DMS53 treated with DMSO at 0.1 percent for 48 hours (cell line): Measurements from ENCODE around the gene DPP7.
"Not testable (repeated sequence)": the region's sequence is repeated elsewhere in the genome, so short reads cannot be mapped to it uniquely, and the experiment has no call there.

Experiments
- DNase-seq: peaks from one replicate; lab custom pipeline; 2025; ENCODE audit not compliant: unreplicated experiment; lab: John Stamatoyannopoulos, UW

DPP7 gene

GRCh38 chr9:137130176-137130755 lies 15.7 kb upstream of the DPP7 start:
- DNase-seq: no peak

GRCh38 chr9:137129456-137130175 lies 15.1 kb upstream of the DPP7 start:
- DNase-seq: peak; percentile 87

- no peak for DNase-seq
Measured at GRCh38 chr9:137128862-137129455, 14.4 kb upstream of the DPP7 start.

GRCh38 chr9:137128158-137128861 lies 13.8 kb upstream of the DPP7 start:
- no peak for DNase-seq

DNA sequence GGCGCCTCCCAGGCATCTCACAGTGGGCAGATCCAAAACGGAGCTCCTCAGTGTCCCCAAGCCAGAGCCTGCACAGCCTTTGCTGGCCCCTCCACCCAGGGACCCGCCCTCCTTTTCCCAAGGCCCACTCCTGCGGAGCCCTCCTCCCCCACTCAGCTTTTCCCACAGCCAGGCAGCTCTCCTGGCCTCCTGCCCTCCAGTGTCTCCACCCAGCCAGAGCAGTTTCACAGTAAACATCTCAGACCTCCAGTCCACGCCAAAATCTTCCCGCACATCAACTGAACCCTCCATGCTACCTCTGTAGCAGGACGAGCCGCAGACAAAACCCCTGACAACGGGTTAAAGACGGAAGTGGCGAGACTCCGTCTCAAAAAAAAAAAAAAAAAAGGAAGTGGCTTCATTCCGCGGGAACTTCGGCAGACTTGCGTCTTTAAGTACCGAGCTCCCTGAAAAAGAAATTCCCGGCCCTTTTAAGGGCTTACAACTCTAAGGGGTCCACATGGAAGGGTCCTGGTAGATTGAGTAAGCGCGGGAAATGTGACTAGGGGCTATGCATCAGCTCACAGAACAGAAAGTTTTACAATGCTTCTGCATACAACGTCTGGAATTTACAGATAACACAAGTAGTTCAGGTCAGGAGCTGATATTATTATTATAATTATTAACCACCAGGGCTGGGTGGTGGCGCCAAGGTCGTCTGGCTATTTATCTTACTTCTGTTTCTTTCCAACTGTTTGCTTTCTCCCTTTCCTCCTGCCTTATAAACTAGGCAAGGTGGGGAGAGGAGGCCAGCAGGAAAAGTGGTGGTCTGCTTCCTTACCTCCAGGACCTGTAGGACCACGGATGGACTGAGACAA lies 13.0 kb upstream of the DPP7 start:
- DNase-seq: no peak

- no peak for DNase-seq
Measured at GRCh38 chr9:137126786-137127185, 12.3 kb upstream of the DPP7 start.

DNA sequence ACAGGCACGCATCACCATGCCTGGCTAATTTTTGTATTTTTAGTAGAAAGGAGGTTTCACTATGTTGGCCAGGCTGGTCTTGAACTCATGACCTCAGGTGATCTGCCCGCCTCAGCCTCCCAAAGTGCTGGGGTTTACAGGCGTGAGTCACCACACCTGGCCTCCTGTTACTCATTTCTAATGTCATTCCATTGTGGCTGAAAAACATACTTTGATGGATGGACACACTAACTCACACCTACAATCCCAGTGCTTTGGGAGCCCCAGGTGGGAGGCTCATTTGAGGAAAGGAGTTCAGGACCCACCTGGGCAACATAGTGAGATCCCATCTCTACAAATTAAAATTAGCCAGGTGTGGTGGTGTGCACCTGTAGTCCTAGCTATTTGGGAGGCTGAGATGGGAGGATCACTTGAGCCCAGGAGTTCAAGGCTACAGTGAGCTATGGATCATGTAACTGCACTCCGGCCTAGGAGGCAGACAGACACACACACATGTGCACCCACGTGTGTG lies 9.5 kb upstream of the DPP7 start:
- DNase-seq: not testable (repeated sequence)

DNA sequence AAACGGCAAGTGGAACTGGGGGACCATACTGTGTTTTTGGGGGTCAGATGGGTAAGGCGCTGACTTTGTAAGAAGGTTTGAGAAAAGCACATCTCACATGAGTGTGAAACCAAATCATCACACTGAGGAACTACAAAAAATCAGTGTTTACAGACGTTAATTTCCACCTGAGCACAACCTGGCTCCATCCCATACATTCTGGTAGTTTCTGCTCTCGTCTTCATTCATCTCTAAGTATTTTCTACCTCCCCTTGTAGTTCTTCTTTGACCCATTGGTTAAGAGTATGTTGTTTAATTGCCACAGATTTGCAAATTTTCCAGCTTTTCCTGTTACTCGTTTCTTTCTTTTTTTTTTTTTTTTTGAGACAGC lies 8.9 kb upstream of the DPP7 start:
- no peak for DNase-seq

DNA sequence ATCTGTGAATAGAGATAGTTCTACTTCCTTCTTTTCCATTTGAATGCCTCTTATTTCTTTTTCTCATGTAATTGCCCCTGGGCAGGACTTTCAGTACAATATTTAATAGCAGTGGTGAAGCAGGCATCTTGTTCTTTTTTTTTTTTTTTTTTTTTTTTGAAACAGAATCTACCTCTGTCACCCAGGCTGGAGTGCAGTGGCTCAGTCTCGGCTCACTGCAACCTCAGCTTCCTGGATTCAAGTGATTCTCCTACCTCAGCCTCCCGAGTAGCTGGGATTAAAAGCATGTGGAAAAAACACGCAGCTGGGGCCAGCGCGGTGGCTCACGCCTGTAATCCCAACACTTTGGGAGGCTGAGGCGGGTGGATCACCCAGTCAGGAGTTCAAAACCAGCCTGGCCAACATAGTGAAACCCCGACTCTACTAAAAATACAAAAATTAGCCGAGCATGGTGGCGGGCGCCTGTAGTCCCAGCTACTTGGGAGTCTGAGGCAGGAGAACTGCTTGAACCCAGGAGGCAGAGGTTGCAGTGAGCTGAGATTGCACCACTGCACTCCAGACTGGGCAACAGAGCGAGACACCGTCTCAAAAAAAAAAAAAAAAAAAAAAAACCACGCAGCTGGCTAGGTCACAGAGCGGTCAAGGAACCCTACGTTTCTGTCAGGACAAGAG lies 8.4 kb upstream of the DPP7 start:
- not testable (repeated sequence) for DNase-seq

DNA sequence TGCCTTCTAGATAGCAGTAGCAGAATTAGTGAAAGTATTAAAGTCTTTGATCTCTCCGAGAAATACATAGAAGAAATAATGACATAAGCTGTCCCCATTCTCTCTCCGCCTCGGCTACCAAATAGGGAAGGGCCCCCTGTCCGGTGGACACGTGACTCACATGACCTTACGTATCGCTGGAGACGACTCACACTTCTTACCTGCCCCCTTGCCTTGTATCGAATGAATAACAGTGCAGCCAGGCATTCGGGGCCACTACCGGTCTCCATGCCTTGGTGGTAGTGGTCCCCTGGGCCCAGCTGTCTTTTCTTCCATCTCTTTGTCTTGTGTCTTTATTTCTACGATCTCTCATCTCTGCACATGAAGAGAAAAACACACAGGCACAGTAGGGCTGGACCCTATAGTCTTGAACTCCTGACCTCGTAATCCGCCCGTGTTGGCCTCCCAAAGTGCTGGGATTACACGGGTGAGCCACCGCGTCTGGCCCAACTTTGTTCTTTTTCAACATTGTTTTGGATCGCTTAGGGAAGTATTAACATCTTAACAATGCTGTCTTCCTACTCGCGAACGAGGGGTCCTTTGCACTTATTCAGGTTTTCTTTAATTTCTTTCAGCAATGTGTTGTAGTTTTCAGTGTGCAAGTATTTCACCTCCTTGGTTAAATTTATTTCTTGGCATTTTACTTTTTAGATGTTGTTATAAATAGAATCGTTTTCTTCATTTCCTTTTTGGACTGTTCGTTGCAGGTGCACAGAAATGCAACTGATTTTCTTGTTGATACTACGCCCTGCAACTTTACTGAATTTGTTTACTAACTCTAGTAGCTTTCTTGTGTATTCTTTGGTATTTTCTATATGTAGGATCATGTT lies 7.6 kb upstream of the DPP7 start:
- not testable (repeated sequence) for DNase-seq

DNA sequence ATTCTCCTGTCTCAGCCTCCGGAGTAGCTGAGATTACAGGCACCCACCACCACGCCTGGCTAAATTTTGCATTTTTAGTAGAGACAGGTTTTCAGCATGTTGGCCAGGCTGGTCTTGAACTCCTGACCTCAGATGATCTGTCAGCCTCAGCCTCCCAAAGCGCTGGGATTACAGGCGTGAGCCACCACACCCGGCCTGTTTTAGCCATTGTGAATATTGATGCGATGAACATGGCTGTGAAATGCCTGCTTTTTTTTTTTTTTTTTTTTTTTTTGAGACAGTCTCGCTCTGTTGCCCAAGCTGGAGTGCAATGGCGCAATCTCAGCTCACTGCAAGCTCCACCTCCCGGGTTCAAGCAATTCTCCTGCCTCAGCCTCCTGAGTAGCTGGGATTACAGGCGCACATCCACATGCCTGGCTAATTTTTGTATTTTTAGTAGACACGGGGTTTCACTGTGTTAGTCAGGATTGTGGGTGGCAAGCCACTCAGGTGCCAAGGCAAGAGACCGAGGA lies 3.6 kb upstream of the DPP7 start:
- DNase-seq: not testable (repeated sequence)

- DNase-seq: no peak
Measured at GRCh38 chr9:137117269-137117731, 2.8 kb upstream of the DPP7 start.

GRCh38 chr9:137116728-137117127 lies 2.2 kb upstream of the DPP7 start:
- DNase-seq: no peak

DNA sequence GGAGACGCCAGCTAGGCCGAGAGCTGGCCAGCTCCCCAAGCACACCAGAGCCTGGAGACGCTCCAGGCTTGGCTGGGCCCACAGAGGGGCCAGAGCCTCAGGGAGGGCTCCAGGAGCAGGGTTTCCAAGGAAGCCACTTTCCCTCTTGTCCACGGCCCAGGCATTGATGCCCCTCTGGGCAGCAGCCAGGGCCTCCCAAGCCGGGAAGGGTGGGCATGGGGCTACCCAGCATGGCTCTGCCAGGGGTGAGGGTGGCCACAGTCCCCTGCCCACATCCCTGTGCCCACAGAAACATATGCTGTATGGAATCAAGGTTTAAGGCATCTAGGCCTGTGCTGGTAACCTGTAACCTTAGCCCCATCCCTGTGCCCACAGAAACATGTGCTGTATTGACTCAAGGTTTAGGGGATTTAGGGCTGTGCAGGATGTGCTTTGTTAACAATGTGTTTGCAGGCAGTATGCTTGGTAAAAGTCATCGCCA lies 1.5 kb upstream of the DPP7 start:
- no peak for DNase-seq

GRCh38 chr9:137115394-137116026 lies 977 bp upstream of the DPP7 start:
- no peak for DNase-seq

- DNase-seq: no peak
Measured at GRCh38 chr9:137114220-137114612, 317 bp downstream of the DPP7 start.

GRCh38 chr9:137113385-137114159 lies 961 bp downstream of the DPP7 start:
- DNase-seq: no peak
